Endothelial cell of umbilical vein (primary cell): ENCODE data around the gene CSNK1G2. TPM values are rescaled to one million over a fixed set of nuclear protein-coding genes. Genes with fewer than 3 reads are reported as not detected.

ENCODE experiments used
- BruUV-seq: library from RNA; stranded (reverse); fragments of 400-500 nt; replicated peaks from 2 replicates; lab custom pipeline; 2021; lab: Mats Ljungman, UMichigan
- CTCF ChIA-PET: fragments of 300-600, 350-600 bp; sonication (Branson Sonifier 250); formaldehyde crosslinking; loops from one replicate; lab custom pipeline; 2021; ENCODE audit warnings: antibody characterized with exemption, inconsistent platforms; lab: Charles Lee
- POLR2A ChIA-PET: fragments of 300-600, 350-600 bp; sonication (Branson Sonifier 250); formaldehyde crosslinking; loops from one replicate; lab custom pipeline; 2021; ENCODE audit warnings: antibody characterized with exemption, inconsistent platforms; lab: Charles Lee
- DNase-seq: peaks from one replicate; pipeline ENCODE4 v3.0.0-alpha.2; 2011; ENCODE audit warnings: low read depth, low spot score
- FAIRE-seq: peaks from 2 replicates; lab custom pipeline; 2011; peaks lifted over from hg19 to GRCh38; lab: Jason Lieb, UNC
- H2AFZ ChIP-seq: 2 replicates; pipeline ENCODE4 v1.6.0; 2012; ENCODE audit warnings: low read depth, low read length, control low read depth, inconsistent platforms
- H3K27ac ChIP-seq: 2 replicates; pipeline ENCODE4 v1.5.1; 2011; ENCODE audit warnings: low read depth, mild to moderate bottlenecking, control low read depth, low read length, moderate library complexity; ENCODE audit not compliant: insufficient read depth
- H3K27me3 ChIP-seq, 2 experiments: 2 replicates each; pipeline versions ENCODE4 v1.6.0 to v1.6.1; 2011; ENCODE audit warnings: low read length in 2 of 2, mixed read lengths in 1 of 2; ENCODE audit not compliant: control insufficient read depth in 2 of 2, insufficient read depth in 2 of 2
- H3K36me3 ChIP-seq, 2 experiments: 2 replicates in 1 of 2; 3 replicates in 1 of 2; pipeline ENCODE4 v1.5.1; 2011; ENCODE audit warnings: low read length in 2 of 2, mild to moderate bottlenecking in 1 of 2, moderate library complexity in 1 of 2; ENCODE audit not compliant: control insufficient read depth in 2 of 2, insufficient read depth in 2 of 2; ENCODE audit errors: extremely low read depth in 1 of 2
- H3K4me1 ChIP-seq: 3 replicates; pipeline ENCODE4 v1.5.1; 2011; ENCODE audit warnings: mild to moderate bottlenecking, low read length; ENCODE audit not compliant: control insufficient read depth, insufficient read depth; ENCODE audit errors: extremely low read depth
- H3K4me2 ChIP-seq: 2 replicates; pipeline ENCODE4 v1.6.1; 2011; ENCODE audit warnings: low read length, control low read depth, mixed read lengths; ENCODE audit not compliant: insufficient read depth
- H3K4me3 ChIP-seq, 3 experiments: fragments of 200-600 bp in 1 of 3; sonication (generic), shearing (Covaris generic) in 1 of 3; replicated peaks in 1 of 3; 2 replicates each; pipeline ENCODE4 v1.5.1; 2011 to 2016; ENCODE audit warnings: control low read depth in 3 of 3, low read length in 3 of 3, mild to moderate bottlenecking in 2 of 3, inconsistent platforms in 1 of 3, low read depth in 1 of 3, moderate library complexity in 1 of 3; ENCODE audit not compliant: insufficient read depth in 1 of 3
- H3K79me2 ChIP-seq: 2 replicates; pipeline ENCODE4 v1.6.0; 2012; ENCODE audit warnings: low read length, inconsistent platforms; ENCODE audit not compliant: control insufficient read depth, insufficient read depth
- H3K9ac ChIP-seq: replicated peaks from 2 replicates; pipeline ENCODE3; 2011; ENCODE audit warnings: low read length, control low read depth; ENCODE audit not compliant: insufficient read depth; ENCODE audit errors: extremely low read depth
- H3K9me1 ChIP-seq: replicated peaks from 3 replicates; pipeline ENCODE4 v1.6.0; 2011; ENCODE audit warnings: mild to moderate bottlenecking, low read length; ENCODE audit not compliant: control insufficient read depth, insufficient read depth; ENCODE audit errors: extremely low read depth
- H3K9me3 ChIP-seq: replicated peaks from 2 replicates; pipeline ENCODE4 v1.5.1; 2012; ENCODE audit warnings: low read length, inconsistent platforms; ENCODE audit not compliant: control insufficient read depth, insufficient read depth
- H4K20me1 ChIP-seq: replicated peaks from 2 replicates; pipeline ENCODE3; 2011; ENCODE audit warnings: mild to moderate bottlenecking, low read length; ENCODE audit not compliant: control insufficient read depth, insufficient read depth; ENCODE audit errors: extremely low read depth
- EZH2 ChIP-seq: IDR thresholded peaks from 2 replicates; pipeline ENCODE4 v1.6.1; 2012; ENCODE audit warnings: borderline replicate concordance, low read depth, mild to moderate bottlenecking, moderate library complexity, low read length, inconsistent platforms; ENCODE audit not compliant: severe bottlenecking
- FOS ChIP-seq: IDR thresholded peaks from 2 replicates; pipeline ENCODE4 v1.6.1; 2011; ENCODE audit warnings: mild to moderate bottlenecking, low read length, moderate library complexity, borderline replicate concordance; ENCODE audit not compliant: insufficient read depth
- GATA2 ChIP-seq: IDR thresholded peaks from 2 replicates; pipeline ENCODE4 v1.7.0; 2011; ENCODE audit warnings: low read depth, mild to moderate bottlenecking, moderate library complexity, mixed read lengths, low read length; ENCODE audit not compliant: insufficient read length, insufficient read depth
- JUN ChIP-seq: IDR thresholded peaks from 2 replicates; pipeline ENCODE4 v1.6.1; 2011; ENCODE audit warnings: borderline replicate concordance, low read depth; ENCODE audit not compliant: insufficient read length, insufficient read depth
- MYC ChIP-seq: IDR thresholded peaks from one replicate; pipeline ENCODE4 v1.6.1; 2011; ENCODE audit warnings: mild to moderate bottlenecking, low read depth, low read length
- POLR2A ChIP-seq: IDR thresholded peaks from 2 replicates; pipeline ENCODE4 v1.6.1; 2012; ENCODE audit warnings: low read depth, mild to moderate bottlenecking, control low read depth, low read length
- POLR2AphosphoS5 ChIP-seq: IDR thresholded peaks from 2 replicates; pipeline ENCODE4 v1.6.1; 2012; ENCODE audit warnings: low read depth, mild to moderate bottlenecking, control low read depth, low read length, moderate library complexity; ENCODE audit not compliant: insufficient read depth
- dilution Hi-C: fragments of 300-500 bp; cut with MboI; formaldehyde crosslinking; loops from one replicate; pipeline ENCODE4 v1.15.0; 2019; ENCODE audit warnings: low sequenced_read_pairs; ENCODE audit not compliant: extremely low pct_ligation_motif_present
- intact Hi-C: fragments of 100-400 bp; cut with micrococcal nuclease; formaldehyde crosslinking; loops from one replicate; pipeline ENCODE4 v1.10.0; 2022
- polyA plus RNA-seq, 4 experiments: library from polyadenylated mRNA; depleted of rRNA in 3 of 4; stranded (reverse) in 3 of 4; unstranded in 1 of 4; fragments of >200 nt; gene quantifications; 2 replicates each; pipeline versions ENCODE4 v1.2.1 to v1.2.3, GENCODE V29; 2011 to 2012; ENCODE audit warnings: missing spikeins in 1 of 4
- total RNA-seq: library from RNA; stranded (reverse); gene quantifications from 2 replicates; pipeline ENCODE4 v1.2.3, GENCODE V29; 2021
- TF ChIP-seq, protein P1 (sequence below): IDR thresholded peaks from 2 replicates; pipeline ENCODE4 v1.6.1; 2011; ENCODE audit not compliant: insufficient read depth, insufficient read length
- TF ChIP-seq, protein P2 (sequence below), 2 donors: IDR thresholded peaks; 1 replicate in 1 of 2; 2 replicates in 1 of 2; pipeline ENCODE4 v1.5.1; 2011; ENCODE audit warnings: low read length in 2 of 2, mild to moderate bottlenecking in 2 of 2, moderate library complexity in 2 of 2, control low read depth in 1 of 2, inconsistent platforms in 1 of 2, low read depth in 1 of 2; ENCODE audit not compliant: insufficient read depth in 1 of 2; ENCODE audit errors: extremely low read depth in 1 of 2

Gene CSNK1G2
- total and polyA plus RNA-seq, 2 donors (not counting 3 experiments of a cell fraction or from before 2014, with no cell fraction given): 96.6 to 110 TPM

DNA sequence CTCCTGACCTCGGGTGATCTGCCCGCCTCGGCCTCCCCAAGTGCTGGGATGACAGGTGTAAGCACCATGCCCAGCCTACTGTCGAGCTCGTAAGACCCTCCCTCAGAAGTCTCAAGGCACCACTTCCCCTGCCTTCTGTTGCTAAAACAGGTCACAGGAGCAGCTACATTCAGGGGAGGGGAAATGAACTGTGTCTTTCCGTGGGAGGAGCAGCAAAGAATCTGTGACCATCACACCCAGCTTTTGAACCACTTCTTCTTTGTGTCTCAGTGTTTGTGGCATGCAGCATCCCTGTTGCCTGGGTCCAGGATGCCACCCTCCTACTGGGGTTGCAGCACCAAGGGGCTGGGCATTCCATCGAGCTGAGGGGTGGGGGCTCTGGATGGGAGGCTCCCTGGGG, 7.7 kb upstream of the CSNK1G2 start:
- no peaks in the 10 kb centered on the region for H4K20me1 ChIP-seq
- H3K36me3 ChIP-seq: no peaks in the 10 kb centered on the region
- no peak overlapping the region for H3K4me3 ChIP-seq
- H3K9ac ChIP-seq: no peak overlapping the region
- FAIRE-seq (no peak), DNase-seq (no peak)
- H3K4me1 ChIP-seq: peaks cover 4% of the 10 kb centered on the region
- no peaks in the 10 kb centered on the region for H3K9me3 ChIP-seq
- H3K9me1 ChIP-seq: no peaks in the 10 kb centered on the region
- intact Hi-C loops (loop anchor here (10.0 kb wide), 1 partner anchor 382 kb away; no protein-coding TSS in a partner anchor), dilution Hi-C loops (no loop called here)
- no peak overlapping the region for H2AFZ ChIP-seq
- H3K27me3 ChIP-seq: no peaks in the 10 kb centered on the region
- H3K4me2 ChIP-seq: no peak overlapping the region
- no TSS peak for BruUV-seq
- no peak overlapping the region for H3K27ac ChIP-seq
- no peak for TF ChIP-seq POLR2A
- no peak for TF ChIP-seq POLR2AphosphoS5
- TF ChIP-seq, protein P1, sequence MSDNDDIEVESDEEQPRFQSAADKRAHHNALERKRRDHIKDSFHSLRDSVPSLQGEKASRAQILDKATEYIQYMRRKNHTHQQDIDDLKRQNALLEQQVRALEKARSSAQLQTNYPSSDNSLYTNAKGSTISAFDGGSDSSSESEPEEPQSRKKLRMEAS: no peak
- TF ChIP-seq GATA2: no peak
- TF ChIP-seq FOS: no peak
- TF ChIP-seq EZH2: no peak
- TF ChIP-seq, protein P2, sequence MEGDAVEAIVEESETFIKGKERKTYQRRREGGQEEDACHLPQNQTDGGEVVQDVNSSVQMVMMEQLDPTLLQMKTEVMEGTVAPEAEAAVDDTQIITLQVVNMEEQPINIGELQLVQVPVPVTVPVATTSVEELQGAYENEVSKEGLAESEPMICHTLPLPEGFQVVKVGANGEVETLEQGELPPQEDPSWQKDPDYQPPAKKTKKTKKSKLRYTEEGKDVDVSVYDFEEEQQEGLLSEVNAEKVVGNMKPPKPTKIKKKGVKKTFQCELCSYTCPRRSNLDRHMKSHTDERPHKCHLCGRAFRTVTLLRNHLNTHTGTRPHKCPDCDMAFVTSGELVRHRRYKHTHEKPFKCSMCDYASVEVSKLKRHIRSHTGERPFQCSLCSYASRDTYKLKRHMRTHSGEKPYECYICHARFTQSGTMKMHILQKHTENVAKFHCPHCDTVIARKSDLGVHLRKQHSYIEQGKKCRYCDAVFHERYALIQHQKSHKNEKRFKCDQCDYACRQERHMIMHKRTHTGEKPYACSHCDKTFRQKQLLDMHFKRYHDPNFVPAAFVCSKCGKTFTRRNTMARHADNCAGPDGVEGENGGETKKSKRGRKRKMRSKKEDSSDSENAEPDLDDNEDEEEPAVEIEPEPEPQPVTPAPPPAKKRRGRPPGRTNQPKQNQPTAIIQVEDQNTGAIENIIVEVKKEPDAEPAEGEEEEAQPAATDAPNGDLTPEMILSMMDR (IDR thresholded peaks at IDR 0.05; ENCODE audit: extremely low read depth in 1 of 2, insufficient read depth in 1 of 2, low read depth in 1 of 2, low read length in 2 of 2): no peak
- no peak for TF ChIP-seq JUN
- no peak for TF ChIP-seq MYC
- no peaks in the 10 kb centered on the region for H3K79me2 ChIP-seq
- ChIA-PET POLR2A (no interaction called here), CTCF (interaction anchor here (1.0 to 1.1 kb wide), 2 partner anchors 13 to 137 kb away, joined by 4 read pairs; no protein-coding TSS in a partner anchor)
